Stomach (tissue), 9 donors: ENCODE results near the gene CCND1. TPM values are rescaled to one million over a fixed set of nuclear protein-coding genes. Genes with fewer than 3 reads are reported as not detected.

ENCODE experiments used
- DNase-seq, 2 donors: peaks; one replicate each; pipeline versions ENCODE4 v3.0.0 to v3.0.0-alpha.2; 2013 to 2019
- H3K27ac ChIP-seq, 5 donors: fragments of 200-600 bp in 4 of 5; sonication (generic) in 4 of 5; one replicate each; pipeline ENCODE4 v1.5.1; 2013 to 2019; ENCODE audit warnings: mild to moderate bottlenecking in 1 of 5, moderate library complexity in 1 of 5
- H3K27me3 ChIP-seq, 3 donors: fragments of 200-600 bp; sonication (generic); one replicate each; pipeline ENCODE4 v1.5.1; 2017 to 2019; ENCODE audit warnings: mixed run types in 1 of 3
- H3K36me3 ChIP-seq, 4 donors: fragments of 200-600 bp; sonication (generic); 1 replicate in 3 of 4; 2 replicates in 1 of 4; pipeline ENCODE4 v1.5.1; 2016 to 2019
- H3K4me1 ChIP-seq, 4 donors: fragments of 200-600 bp; sonication (generic); one replicate each; pipeline ENCODE4 v1.5.1; 2016 to 2019
- H3K4me3 ChIP-seq, 4 donors: fragments of 200-600 bp; sonication (generic) in 3 of 4; one replicate each; pipeline ENCODE4 v1.5.1; 2016 to 2019; ENCODE audit warnings: mild to moderate bottlenecking in 1 of 4
- H3K9me3 ChIP-seq, 4 donors: fragments of 200-600 bp; sonication (generic); one replicate each; pipeline ENCODE4 v1.5.1; 2016 to 2019
- EP300 ChIP-seq: sonication (generic); formaldehyde crosslinking; IDR thresholded peaks from one replicate; pipeline ENCODE4 v1.6.1; 2017; ENCODE audit warnings: antibody characterized with exemption
- POLR2A ChIP-seq, 4 donors: fragments of 450-650 bp; IDR thresholded peaks; one replicate each; pipeline ENCODE4 v1.6.1; 2016; ENCODE audit warnings: antibody characterized with exemption in 4 of 4, control low read depth in 2 of 4, mild to moderate bottlenecking in 1 of 4, moderate library complexity in 1 of 4
- POLR2AphosphoS5 ChIP-seq, 3 donors: sonication (generic); formaldehyde crosslinking; IDR thresholded peaks; one replicate each; pipeline ENCODE4 v1.6.1; 2016; ENCODE audit warnings: antibody characterized with exemption in 3 of 3
- WGBS, 5 donors: extraction: QIAGEN DNeasy Blood & Tissue Kit in 3 of 5; methylation state at CpG; one replicate each; pipeline versions ENCODE4 v1.1.5 to v1.1.7; 2013 to 2018; 5-methylcytosine and 5-hydroxymethylcytosine counted together
- intact Hi-C: fragments of 100-400 bp; cut with DNase I; formaldehyde crosslinking; loops from one replicate; pipeline ENCODE4 v1.15.1; 2023; ENCODE audit warnings: low total_unique reads
- polyA plus RNA-seq, 3 donors: library from polyadenylated mRNA; stranded (reverse); fragments of 200-250 nt; gene quantifications; one replicate each; pipeline ENCODE4 v1.2.3, GENCODE V29; 2013
- total RNA-seq, 5 donors: library from RNA; depleted of rRNA; stranded (reverse); fragments of >200 nt; gene quantifications; one replicate each; pipeline versions ENCODE4 v1.1.0 to v1.2.3, GENCODE V29; 2014 to 2016
- TF ChIP-seq, protein P1 (sequence below), 7 experiments: fragments of 450-650 bp in 4 of 7; fragments of 200-600 bp in 3 of 7; sonication (generic) in 3 of 7; IDR thresholded peaks; one replicate each; pipeline ENCODE4 v1.5.1; 2016 to 2019; ENCODE audit warnings: antibody characterized with exemption in 7 of 7, control low read depth in 2 of 7, mild to moderate bottlenecking in 1 of 7
- donor health status: healthy with polysubstance abuse.
- donor health status: Bipolar disorder and iron deficiency.
- donor health status: healthy.

Gene CCND1
- total and polyA plus RNA-seq, 8 donors: 17.6 to 293 (median 55.1) TPM

DNA sequence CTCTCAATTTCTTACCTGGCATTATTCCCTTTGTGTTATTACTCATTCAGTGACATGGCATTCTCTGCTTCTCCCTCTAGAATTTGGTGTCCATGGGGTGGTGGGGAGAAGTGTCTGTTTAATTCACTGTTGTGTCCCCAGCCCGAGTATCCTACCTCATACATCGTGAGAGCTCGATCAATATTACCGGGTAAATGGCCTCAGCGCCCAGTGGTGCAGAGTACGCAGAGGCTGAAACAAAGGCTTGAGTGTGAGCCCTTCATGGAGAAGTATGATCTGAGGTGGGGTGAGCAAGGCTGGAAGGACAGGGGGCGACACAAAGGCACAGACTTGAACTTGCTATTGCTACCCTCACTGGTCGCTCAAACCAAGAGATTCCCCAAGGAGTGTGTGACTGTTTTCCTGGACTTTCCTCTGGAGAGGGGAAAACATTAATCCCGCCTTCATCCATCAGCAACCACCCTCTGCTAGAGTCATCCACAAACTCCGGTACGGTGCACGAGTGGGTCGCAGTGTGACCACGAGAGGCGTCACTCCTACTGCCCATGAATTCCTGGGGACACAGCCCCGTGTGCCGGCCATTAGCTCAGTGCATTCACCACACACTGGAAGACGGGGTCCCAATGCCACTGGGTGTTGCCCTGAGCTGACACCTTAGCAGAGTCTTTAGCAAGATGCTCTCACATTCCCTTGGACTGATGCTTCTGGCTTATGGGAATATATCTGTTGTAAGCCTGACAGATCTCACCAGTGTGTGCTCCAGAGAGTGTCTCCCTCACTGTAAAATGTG lies 35.0 kb upstream of the CCND1 start:
- intact Hi-C loops: no loop called here
- Histone ChIP-seq H3K27ac (no peak overlapping the region), H3K4me3 (no peak overlapping the region), H3K27me3 (peaks cover 0 to 19% (median 0%) of the 10 kb centered on the region in 3 donors), H3K9me3 (peaks cover 0 to 42% (median 33%) of the 10 kb centered on the region in 4 donors), H3K36me3 (no peaks in the 10 kb centered on the region), H3K4me1 (no peaks in the 10 kb centered on the region)
- TF ChIP-seq, protein P1, sequence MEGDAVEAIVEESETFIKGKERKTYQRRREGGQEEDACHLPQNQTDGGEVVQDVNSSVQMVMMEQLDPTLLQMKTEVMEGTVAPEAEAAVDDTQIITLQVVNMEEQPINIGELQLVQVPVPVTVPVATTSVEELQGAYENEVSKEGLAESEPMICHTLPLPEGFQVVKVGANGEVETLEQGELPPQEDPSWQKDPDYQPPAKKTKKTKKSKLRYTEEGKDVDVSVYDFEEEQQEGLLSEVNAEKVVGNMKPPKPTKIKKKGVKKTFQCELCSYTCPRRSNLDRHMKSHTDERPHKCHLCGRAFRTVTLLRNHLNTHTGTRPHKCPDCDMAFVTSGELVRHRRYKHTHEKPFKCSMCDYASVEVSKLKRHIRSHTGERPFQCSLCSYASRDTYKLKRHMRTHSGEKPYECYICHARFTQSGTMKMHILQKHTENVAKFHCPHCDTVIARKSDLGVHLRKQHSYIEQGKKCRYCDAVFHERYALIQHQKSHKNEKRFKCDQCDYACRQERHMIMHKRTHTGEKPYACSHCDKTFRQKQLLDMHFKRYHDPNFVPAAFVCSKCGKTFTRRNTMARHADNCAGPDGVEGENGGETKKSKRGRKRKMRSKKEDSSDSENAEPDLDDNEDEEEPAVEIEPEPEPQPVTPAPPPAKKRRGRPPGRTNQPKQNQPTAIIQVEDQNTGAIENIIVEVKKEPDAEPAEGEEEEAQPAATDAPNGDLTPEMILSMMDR (IDR thresholded peaks at IDR 0.05): no peak
- TF ChIP-seq EP300 (no peak), POLR2A (IDR thresholded peaks at IDR 0.05) (no peak)
- 82 to 89% (median 85%) methylated on average over 15 to 18 of the region's 18 CpGs for WGBS, 5 donors
- no peak for DNase-seq

DNA sequence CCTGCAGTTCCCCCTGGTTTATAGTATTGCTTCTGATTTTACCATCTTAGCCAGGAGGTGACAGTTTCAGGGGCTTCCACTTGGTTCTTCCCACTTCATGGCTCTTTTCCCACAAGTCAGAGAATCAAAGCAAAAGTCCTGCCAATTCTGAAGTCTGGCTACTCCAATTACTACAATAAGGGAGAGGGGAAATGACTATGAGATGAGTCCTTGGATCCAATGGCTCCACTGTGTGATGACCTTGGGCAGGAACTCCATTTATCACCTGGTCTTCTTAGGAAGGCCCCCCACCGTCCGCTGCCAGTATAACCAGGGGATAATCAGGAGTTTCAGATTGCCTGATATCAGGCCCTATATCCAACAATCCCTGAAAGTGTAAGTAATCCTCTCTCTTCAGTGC lies 31.6 kb upstream of the CCND1 start:
- Histone ChIP-seq H3K9me3 (peaks cover 0 to 34% (median 32%) of the 10 kb centered on the region in 4 donors), H3K27me3 (peaks cover 0 to 15% (median 0%) of the 10 kb centered on the region in 3 donors), H3K4me3 (no peak overlapping the region), H3K4me1 (no peaks in the 10 kb centered on the region), H3K27ac (no peak overlapping the region), H3K36me3 (no peaks in the 10 kb centered on the region)
- TF ChIP-seq POLR2AphosphoS5 (IDR thresholded peaks at IDR 0.05) (no peak), EP300 (no peak), POLR2A (IDR thresholded peaks at IDR 0.05) (no peak)
- TF ChIP-seq, protein P1 (IDR thresholded peaks at IDR 0.05): no peak
- DNase-seq: no peak
- 73 to 95% (median 90%) methylated on average over 2 of the region's 2 CpGs for WGBS, 5 donors
- intact Hi-C loops: no loop called here

- Histone ChIP-seq H3K27ac (no peak overlapping the region), H3K27me3 (peaks cover 0 to 19% (median 0%) of the 10 kb centered on the region in 3 donors), H3K4me3 (no peak overlapping the region), H3K9me3 (peaks cover 0 to 34% (median 32%) of the 10 kb centered on the region in 4 donors), H3K4me1 (no peaks in the 10 kb centered on the region), H3K36me3 (no peaks in the 10 kb centered on the region)
- intact Hi-C loops: no loop called here
- WGBS, 5 donors: 67 to 82% (median 74%) methylated on average over 14 to 17 of the region's 17 CpGs
- TF ChIP-seq, protein P1 (IDR thresholded peaks at IDR 0.05): no peak
- no peak for TF ChIP-seq EP300
- no peak for TF ChIP-seq POLR2A (IDR thresholded peaks at IDR 0.05)
- DNase-seq: no peak
Measured at GRCh38 chr11:69611548-69612526, 29.1 kb upstream of the CCND1 start.

GRCh38 chr11:69613594-69613993 lies 27.4 kb upstream of the CCND1 start:
- no peak overlapping the region for H3K27ac ChIP-seq
- intact Hi-C loops: no loop called here
- no peaks in the 10 kb centered on the region for H3K36me3 ChIP-seq
- no peaks in the 10 kb centered on the region for H3K4me1 ChIP-seq
- no peak for DNase-seq
- TF ChIP-seq POLR2AphosphoS5 (IDR thresholded peaks at IDR 0.05): no peak
- TF ChIP-seq, protein P1 (IDR thresholded peaks at IDR 0.05): no peak
- TF ChIP-seq POLR2A (IDR thresholded peaks at IDR 0.05): no peak
- no peak for TF ChIP-seq EP300
- H3K27me3 ChIP-seq: peaks cover 0 to 19% (median 0%) of the 10 kb centered on the region in 3 donors
- H3K4me3 ChIP-seq: no peak overlapping the region
- peaks cover 0 to 23% (median 21%) of the 10 kb centered on the region in 4 donors for H3K9me3 ChIP-seq
- WGBS, 5 donors: 90 to 95% (median 93%) methylated on average over 9 of the region's 9 CpGs
